SK-N-DZ (cell line): ENCODE data around the gene LRFN2. TPM values are rescaled to one million over a fixed set of nuclear protein-coding genes. Genes with fewer than 3 reads are reported as not detected.

Experiments used
- DNase-seq: peaks from one replicate; pipeline ENCODE4 v3.0.0-alpha.2; 2015; ENCODE audit warnings: low spot score
- polyA plus RNA-seq, 2 experiments: library from polyadenylated mRNA; depleted of rRNA; stranded (reverse); fragments of >200 nt; gene quantifications; 2 replicates each; pipeline ENCODE4 v1.2.3, GENCODE V29; 2014

LRFN2 gene
- polyA plus RNA-seq (2014; cell fraction: cytosol; rRNA removed): 0.37 TPM in 1 of 2 replicates, not detected in the other
- 0.06 and 1.3 TPM in 2 replicates for polyA plus RNA-seq (2014; cell fraction: nucleus; rRNA removed)

DNA sequence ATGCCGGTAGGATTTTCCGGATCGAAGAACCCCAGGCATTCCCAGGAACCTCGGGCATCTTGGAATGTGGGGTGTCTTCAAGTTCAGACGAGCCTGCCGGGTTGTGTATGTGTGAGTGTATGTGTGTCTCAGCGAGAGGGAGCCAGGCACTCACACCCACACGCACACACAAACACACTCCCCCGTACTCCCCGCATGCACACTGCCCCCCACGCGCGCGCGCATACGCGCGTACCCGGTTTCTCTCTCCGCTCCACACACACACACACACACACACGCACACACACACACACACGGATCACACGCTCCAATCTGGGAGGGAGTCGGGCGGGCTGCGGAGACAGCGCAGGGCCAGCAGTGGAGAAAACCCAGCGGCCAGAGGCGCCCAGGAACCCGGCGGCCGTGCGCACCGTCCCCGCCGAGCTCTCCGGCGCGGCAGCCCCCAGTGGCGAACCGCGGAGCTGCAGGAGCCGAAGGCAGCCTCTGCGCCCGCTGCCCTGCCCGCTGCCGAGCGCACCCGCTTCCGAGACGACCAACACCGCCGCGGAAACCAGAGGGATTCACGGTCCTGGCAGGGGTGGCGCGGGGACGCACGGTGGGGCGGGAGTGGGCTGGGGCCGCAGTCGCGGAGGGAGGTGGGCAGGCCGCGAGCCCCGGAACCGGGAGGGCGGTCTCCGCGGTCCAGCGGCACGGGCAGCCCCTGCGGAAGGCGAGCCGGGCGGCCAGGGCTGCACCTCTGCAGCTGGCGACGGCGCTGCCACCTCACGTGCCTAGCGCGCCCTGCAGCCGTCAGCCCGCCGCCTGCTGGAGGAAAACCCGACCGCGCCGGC, at the start of gene LRFN2:
TSS of gene LRFN2 (minus strand) at position 125 of the 830 bp plus-strand sequence.
- peak; percentile 75 for DNase-seq

DNA sequence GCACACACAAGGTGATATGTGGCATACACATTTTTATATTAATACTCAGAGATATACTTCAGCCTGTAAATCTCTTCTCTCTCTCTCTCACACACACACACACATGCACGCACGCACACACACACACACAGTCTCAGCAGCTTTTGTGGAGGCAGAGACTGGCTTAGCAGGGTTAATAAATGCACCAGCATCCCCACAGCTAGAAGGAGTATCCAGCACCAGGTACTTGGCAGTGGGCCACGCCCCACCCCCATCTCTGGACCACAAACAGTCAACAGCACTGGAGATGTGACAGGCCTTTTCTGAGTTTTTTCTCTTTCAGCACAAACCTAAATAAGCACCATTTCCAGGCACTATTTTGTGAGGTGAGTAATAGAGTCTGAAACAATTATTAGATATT, 47.3 kb upstream of the LRFN2 start:
- DNase-seq: no peak

DNA sequence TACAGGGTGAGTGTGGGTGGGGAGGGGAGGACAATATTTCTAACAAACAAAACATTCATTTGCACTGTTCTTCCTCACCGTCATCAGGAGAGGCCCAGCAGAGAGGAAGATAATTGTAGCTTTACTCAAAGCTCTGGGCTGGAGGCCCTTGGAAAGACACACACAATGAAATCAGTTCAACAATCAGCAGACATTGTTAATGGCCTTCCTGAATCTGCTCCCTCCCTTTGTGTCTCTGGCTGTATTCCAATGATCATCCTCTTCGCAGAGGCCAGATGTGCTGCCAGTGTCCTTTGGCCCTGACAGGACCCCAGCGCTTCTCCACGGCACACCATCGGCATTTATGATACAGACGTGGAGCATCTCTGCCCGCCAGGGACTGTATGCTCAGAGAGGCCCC, 44.6 kb upstream of the LRFN2 start:
- peak; percentile 82 for DNase-seq

DNA sequence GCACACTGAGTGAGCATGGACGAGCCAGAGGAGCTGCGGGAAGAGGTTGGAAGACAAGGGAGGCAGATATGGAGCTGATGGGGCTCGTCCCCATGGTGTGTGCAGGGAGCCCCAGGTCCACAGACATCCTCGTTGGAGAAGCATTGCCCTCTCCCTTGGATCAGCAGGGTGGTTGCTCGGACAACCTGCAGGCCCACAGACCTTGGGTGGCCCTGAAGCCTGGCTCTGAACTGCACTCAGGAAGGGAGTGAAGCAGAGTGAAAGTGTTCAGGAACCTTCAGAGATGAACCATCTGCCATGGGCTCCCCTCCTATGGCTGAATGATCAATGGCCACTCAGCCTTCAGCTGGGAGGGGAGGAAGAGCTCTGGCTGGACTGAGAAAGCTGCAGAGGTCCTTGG, 43.3 kb upstream of the LRFN2 start:
- DNase-seq: peak; percentile 30

DNA sequence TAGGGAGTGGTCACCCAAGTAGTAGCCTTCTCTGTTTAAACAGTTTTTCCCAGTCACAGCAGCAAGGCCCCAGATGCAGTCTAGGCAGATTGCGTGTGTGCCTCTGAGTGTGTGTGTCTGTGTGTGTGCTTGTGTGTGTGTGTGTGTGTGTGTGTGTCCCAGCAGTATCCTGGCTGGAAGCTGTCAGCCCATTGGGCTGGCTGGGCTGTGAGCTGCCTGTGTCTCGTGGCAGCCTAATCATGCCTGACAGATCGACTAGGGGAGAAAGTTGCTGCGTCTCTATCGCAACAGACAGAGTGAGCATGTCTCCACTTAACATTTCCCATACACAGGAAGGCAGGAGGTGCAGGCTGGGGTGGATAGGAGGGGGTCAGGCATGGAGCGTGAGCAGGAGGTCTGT, 42.9 kb upstream of the LRFN2 start:
- peak; percentile 59 for DNase-seq

DNA sequence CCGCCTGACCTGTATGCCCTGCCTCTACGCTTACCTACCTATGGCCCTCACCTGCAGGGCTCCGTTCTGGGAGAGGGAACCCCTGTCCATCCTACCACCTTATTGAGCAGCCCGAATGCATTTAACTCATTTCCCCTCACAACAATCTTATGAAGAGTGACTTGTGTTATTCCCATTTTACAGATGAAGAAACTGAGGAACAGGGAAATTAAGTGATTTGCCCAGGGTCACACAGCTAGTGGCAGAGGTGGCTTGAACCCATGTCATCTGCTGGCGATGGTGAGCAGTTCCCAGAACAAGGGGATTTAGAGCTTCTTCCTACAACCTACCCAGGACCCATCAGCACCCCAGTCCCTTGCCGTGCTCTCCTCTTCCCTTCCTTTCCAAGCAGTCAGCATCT, 42.3 kb upstream of the LRFN2 start:
- no peak for DNase-seq

DNA sequence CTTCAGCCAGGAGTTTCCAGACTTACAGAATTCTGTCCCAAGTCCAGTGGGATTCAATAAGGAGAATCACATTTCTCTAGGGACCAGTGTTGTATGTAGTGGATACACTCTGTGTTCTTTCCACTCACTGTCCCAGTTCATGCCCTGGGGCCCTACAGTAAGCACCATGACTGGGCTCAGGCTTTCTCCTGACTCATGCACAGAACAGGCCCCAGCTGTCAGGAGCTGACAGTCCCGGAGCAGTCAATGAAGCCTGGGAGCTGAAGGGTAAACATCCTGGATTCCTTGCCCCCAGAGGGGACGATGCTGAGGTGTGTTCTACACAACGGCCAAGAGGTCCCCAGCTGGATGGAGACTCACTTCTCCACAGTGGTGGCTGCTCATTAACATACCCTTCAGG, 40.2 kb upstream of the LRFN2 start:
- DNase-seq: no peak

DNA sequence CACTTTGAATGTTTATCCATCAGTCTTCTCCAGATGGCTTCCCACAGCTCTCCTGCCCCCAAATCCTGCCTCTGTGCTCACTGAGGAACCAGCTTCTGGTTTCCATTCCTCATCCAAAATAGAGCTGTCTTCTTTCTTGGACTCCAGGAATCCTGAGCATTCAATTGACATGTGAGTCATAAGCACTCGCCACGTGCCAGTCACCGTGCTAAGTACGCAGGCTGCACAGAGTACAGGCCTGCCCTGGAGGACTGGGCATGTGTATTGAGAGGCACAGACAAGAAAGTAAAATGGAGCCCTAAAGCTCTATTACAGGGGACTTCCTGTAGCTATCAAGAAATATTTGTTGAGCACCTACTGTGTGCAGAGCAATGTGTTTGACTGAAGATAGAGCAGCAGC, 39.7 kb upstream of the LRFN2 start:
- no peak for DNase-seq

DNA sequence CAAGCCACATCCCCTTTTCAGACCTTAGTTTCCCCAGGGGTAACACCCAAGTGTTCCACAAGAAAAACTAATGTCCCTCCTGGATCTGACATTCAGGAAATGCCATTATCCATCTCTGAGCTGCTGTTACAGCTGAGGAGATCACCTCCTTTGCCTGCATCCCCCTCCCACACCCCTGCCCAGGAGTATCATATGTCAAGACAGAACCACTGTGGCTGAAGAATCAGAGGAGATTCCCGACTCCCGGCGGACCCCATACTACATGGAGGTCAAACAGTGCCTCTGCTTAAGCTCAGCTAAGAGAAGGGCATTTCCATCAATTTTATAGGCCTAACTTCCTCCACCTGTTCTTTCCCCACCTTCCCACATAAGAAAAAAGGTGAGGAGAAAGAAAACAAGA, 36.8 kb upstream of the LRFN2 start:
- no peak for DNase-seq

DNA sequence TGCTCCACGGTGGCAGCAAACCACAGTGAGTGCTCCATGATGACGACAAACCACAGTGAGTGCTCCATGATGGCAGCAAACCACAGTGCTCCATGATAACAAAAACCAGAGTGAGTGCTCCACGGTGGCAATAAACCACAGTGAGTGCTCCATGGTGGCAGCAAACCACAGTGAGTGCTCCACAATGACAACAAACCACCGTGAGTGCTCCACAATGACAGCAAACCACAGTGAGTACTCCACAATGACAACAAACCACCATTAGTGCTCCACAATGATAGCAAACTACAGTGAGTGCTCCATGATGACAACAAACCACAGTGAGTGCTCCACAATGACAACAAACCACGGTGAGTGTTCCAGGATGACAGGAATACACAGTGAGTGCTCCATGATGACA, 36.0 kb upstream of the LRFN2 start:
- DNase-seq: no peak

DNA sequence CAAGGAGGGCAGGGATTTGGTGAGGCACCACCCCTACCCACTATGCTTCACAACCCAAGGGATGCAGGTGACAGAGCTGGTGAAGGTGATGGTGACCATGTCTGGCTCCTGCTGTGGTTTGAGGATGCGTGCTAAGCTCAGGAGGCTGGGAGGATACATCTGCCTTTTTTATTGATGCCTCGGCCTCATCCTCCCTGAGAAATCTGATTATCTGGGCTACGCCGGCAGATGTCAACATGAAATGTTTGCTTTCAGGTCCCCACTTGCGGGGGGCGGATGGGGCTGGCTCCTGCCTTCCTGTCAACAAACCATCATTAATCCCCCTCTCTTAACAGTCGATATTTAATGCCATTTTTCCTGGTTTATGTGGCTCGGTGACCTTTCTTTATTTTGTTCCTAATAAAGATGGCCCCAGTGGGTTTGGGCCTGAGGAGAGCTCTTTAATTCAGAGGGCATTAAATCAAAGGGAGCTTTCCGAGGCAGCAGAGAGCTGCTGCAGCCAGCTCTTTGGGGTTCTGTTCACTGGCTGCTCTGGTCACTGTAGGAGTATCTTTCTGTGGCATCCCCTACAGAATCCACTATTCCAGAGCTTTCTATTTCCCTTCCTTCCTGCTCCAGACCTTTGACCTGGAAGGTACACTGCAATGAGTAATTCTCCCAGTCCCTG, 33.5 kb upstream of the LRFN2 start:
- peak; percentile 66 for DNase-seq

DNA sequence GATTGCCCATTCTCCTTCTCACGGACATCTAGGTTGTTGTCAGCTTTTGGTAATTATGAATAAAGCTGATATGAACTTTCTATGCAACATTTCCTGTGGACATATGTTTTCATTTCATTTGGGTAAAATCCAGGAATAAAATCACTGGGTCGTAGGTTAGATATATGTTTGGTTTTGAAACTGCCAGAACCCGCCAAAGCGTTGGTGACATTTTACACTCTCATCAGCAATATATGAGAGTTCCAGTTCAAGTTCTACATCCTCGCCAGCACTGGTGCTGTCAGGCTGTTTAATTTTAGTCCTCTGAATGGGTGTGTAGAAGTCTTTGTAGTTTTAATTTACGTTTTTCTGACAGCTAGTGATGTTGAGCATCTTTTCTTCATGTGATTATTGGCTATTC, 27.5 kb upstream of the LRFN2 start:
- DNase-seq: no peak

DNA sequence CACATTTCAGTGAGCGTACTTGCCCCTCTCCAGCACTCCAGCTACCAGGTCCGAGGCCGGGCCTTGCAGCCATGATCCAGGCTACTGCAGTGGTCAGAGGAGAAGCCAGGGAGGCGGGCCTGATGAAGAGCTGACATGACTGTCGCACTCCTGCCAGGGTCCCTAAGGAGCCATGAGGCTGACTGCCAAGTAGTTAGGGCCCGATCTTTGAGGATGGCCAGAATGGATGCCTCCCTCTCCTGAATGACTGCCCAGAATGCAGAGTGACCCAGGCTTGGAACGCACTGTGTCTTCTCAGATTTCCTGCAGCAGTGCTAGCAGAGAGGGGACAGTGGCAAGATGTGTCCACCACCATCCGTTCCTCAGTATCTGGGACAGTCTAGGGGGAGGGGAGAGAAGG, 24.7 kb upstream of the LRFN2 start:
- no peak for DNase-seq

DNA sequence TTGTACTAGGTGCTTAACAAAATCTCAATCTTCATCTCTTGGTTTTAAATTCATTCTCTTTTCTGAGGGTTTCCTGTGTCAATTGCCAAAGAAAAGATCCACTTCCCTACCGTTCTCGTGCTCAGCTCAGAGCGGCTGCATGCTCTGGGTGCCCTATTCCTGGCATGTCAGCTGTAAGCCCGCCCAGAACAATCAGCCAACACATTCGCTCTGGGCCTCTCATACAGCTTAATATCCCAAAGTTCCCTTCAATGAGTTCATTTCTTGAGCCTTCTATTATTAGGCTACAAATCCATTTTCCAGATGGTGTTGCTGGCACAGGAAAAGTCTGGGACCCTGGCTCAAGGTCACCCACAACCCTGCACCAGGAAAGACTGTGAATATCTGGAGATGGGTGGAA, 24.3 kb upstream of the LRFN2 start:
- no peak for DNase-seq

DNA sequence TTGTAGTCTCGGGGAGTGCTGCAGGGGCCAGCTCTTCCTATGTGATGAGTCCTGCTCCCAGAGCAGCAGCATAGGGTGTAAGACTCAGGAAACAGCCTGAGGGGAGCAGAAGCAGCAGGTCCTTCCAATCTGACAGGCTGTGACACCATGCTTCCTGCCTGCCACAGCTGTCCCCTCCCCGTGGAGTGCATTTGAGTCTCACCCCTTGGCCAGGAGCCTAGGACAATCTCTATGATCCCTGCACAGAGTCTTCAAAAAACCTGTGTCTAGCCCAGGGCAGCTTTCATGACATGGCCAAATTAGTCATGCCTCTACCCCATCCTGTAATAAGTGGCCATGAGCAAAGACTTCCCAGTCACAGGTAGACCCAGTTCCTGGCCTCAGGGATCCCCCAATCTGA, 23.1 kb upstream of the LRFN2 start:
- DNase-seq: no peak

DNA sequence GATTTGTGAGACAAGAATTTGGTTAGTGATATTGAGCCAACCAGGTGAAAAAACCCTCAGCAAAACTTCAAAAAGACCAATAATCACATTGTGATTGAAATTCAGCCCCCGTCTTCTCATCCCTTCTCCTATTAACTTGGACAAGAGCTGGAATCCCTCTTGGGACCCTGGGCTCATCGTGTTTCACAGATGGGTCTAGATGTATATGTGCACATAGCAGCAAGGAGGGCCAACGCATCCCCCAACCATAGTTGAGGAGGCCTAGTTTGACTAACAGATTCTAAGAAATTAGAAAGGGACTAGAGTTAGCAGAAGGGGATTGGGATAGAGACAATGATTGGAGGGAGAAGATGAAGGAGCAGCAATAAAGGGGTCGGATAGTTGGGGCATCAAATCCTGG, 19.8 kb upstream of the LRFN2 start:
- no peak for DNase-seq

DNA sequence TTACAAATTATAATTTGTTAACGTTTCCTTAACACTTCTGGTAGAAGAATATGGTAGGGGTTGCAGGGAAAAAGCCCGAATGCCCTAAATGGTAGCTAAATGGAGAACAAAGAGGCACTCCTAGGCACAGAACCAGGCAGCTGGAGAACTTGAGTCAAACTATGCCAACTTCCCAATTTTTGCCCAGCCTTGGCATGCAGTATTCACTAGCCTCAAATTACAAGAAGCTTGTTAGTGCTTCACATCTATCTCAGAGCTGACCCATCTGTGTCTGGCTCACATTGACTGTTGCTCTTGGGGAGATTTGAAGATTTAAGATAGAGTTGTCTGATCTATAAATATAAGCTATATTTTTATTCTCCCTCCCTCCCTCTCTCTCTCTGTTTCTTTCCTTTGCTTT, 19.4 kb upstream of the LRFN2 start:
- DNase-seq: no peak

DNA sequence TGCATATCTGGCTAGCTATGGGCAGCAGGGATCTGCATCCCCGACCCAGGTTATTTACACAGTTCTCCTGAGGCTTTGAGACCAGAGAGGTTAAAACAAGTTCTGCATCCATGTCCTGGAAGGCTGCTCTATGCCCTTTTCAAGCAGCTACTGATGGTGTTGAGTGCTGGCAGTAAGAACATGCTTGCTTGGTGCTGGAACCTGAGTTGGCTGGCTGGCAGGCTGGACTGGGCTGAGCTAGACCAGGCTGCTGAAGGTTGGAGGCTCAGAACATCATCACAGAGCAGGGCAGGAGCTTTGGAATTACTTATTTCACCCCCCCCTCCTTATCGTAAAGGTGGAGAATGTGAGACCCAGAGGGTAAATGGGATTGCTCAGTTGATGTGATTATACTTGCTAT, 16.9 kb upstream of the LRFN2 start:
- no peak for DNase-seq

DNA sequence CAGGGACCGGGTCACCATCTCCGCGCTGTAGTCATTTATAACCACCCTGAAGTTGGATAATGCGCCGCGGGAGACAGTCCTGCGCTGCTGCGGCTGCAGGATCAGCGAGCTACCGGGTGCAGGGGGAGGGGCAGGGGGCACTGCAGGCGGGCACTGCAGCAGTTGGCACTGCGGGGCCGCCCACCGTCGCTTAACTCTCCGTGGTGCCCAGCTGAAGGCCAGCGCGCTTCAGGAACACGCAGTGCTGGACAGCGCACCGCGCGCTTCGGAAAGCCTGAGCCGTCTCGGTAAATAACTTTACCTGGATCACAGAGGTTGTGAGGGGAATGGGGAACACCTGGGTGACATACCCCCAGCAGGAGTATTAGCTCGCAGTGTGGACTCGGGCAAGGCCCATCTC, 12.4 kb upstream of the LRFN2 start:
- DNase-seq: no peak

DNA sequence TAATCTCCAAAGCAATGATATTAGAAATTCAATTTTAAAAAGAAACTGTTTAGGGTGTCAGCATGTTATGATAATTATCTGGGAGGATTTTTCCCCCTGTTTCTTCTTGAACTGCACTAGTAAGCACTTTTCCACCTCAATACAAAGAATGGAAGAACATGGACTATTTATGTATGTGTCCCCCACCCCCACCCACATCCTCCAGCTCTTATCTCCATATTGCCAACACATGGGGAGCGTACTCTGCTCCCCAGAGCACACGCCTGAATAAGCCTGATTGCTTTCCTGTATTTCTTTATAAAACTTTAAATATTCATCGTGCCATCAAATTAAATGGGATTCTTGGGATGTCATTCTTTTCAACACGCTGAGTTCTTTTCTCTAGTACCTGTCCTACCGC, 11.4 kb upstream of the LRFN2 start:
- no peak for DNase-seq

DNA sequence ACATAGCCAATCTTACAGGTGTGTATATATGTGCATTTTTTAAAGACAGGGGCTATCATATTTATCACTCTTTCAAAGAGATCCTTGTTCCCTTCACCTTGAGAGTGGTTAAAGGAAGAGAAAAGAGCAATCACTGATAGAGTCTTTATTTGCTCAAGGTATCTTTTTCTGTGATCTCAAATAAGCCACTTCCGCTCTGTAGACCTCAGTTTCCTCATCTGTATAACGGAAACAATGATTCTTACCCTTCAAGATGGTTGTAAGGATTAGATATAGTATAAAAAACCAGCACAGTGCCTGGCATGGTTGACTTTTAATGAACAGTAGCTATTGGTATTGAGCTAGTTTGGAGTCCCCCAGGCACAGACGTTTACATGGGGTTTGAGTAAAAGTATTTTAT, 10.1 kb upstream of the LRFN2 start:
- DNase-seq: no peak

DNA sequence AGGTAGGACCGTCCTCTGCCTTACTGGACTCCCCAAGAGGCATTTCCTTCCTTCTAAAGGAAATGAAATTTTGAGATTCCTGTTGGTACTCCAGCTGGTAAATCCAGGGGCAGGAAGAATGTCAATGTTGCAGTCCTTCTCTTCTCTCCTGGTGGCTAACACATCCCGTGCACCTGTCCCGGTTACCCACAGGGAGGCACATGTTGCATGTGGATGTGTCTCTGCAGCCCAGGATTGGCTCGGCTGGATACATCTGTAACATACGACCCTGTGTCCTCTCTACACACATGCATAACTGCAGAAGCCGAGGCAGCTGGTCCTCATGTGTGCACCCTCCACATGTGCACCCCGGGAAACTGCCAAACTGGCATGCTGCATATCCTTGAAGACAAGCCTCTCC, 1.3 kb upstream of the LRFN2 start:
- DNase-seq: no peak

DNA sequence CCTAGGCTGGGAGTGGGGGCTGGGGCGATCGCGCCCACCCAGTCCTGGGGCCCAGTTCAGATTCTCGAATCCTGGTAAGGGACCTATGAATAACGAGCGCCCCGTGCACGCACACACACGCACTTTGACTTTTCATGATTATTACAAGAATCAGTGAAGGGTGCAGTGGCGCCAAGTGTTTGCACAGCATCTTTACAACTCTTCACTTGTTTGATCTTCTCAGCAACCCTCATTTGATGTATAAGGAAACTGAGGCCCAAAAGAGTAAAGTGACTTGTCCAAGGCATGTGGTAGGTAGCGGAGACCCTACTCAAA, 863 bp upstream of the LRFN2 start:
- DNase-seq: no peak
